Fibroblast of skin of right quadriceps (primary cell): Measurements from ENCODE around the gene SAP30L.

ENCODE experiments used
- DNase-seq: peaks from one replicate; pipeline ENCODE4 v3.0.0-alpha.2; 2013

SAP30L gene

GRCh38 chr5:154421868-154422267, 23.9 kb upstream of the SAP30L start:
- no peak for DNase-seq

GRCh38 chr5:154422298-154422697, 23.5 kb upstream of the SAP30L start:
- DNase-seq: no peak

GRCh38 chr5:154428208-154428607, 17.6 kb upstream of the SAP30L start:
- no peak for DNase-seq

GRCh38 chr5:154429341-154429740, 16.5 kb upstream of the SAP30L start:
- DNase-seq: no peak

- no peak for DNase-seq
Observed at GRCh38 chr5:154430466-154430865, 15.3 kb upstream of the SAP30L start.

- no peak for DNase-seq
Observed at GRCh38 chr5:154430961-154431630, 14.7 kb upstream of the SAP30L start.

GRCh38 chr5:154435226-154435625, 10.6 kb upstream of the SAP30L start:
- no peak for DNase-seq

GRCh38 chr5:154437281-154437965, 8.4 kb upstream of the SAP30L start:
- no peak for DNase-seq

GRCh38 chr5:154440540-154440939, 5.3 kb upstream of the SAP30L start:
- no peak for DNase-seq

- no peak for DNase-seq
Observed at GRCh38 chr5:154442801-154443200, 3.0 kb upstream of the SAP30L start.

- no peak for DNase-seq
Observed at GRCh38 chr5:154444556-154445421, 1.0 kb upstream of the SAP30L start.

- peak; percentile 60 for DNase-seq
Observed at GRCh38 chr5:154446195-154447088, 645 bp downstream of the SAP30L start.

- no peak for DNase-seq
Observed at GRCh38 chr5:154447089-154447725, 1.4 kb downstream of the SAP30L start.

GRCh38 chr5:154449786-154450185, 4.0 kb downstream of the SAP30L start:
- no peak for DNase-seq

GRCh38 chr5:154451957-154452356, 6.2 kb downstream of the SAP30L start:
- no peak for DNase-seq

GRCh38 chr5:154455585-154455984, 9.8 kb downstream of the SAP30L start:
- no peak for DNase-seq

- no peak for DNase-seq
Observed at GRCh38 chr5:154456540-154456939, 10.7 kb downstream of the SAP30L start.

GRCh38 chr5:154459015-154459414, 13.2 kb downstream of the SAP30L start:
- DNase-seq: no peak

- no peak for DNase-seq
Observed at GRCh38 chr5:154460172-154460571, 14.4 kb downstream of the SAP30L start.

GRCh38 chr5:154461531-154461930, 15.7 kb downstream of the SAP30L start:
- peak; percentile 40 for DNase-seq

GRCh38 chr5:154464438-154464837, 18.6 kb downstream of the SAP30L start:
- no peak for DNase-seq

- peak; percentile 47 for DNase-seq
Observed at GRCh38 chr5:154465169-154465568, 19.4 kb downstream of the SAP30L start.
